GM18861 (cell line): ENCODE results near the gene AFAP1L2.

Experiments
- ATAC-seq: cut with Tn5 transposase; IDR thresholded peaks from one replicate; pipeline ENCODE4 v1.9.1; 2021; ENCODE audit not compliant: unreplicated experiment

Gene AFAP1L2

GRCh38 chr10:114404171-114405010 lies at the start of gene AFAP1L2:
Gene AFAP1L2 (minus strand): TSS chr10:114404502. CDS start chr10:114404455, 47 bp downstream.
- no peak for ATAC-seq

- ATAC-seq = no peak
Observed at GRCh38 chr10:114453576-114453975, 49.3 kb upstream of the AFAP1L2 start.

GRCh38 chr10:114448897-114449296 lies 44.6 kb upstream of the AFAP1L2 start:
- ATAC-seq = no peak

GRCh38 chr10:114445332-114445731 lies 41.0 kb upstream of the AFAP1L2 start:
- no peak for ATAC-seq

GRCh38 chr10:114444819-114445218 lies 40.5 kb upstream of the AFAP1L2 start:
- ATAC-seq = no peak

- ATAC-seq = no peak
Observed at GRCh38 chr10:114442091-114442630, 37.9 kb upstream of the AFAP1L2 start.

- no peak for ATAC-seq
Observed at GRCh38 chr10:114441107-114441506, 36.8 kb upstream of the AFAP1L2 start.

- ATAC-seq = no peak
Observed at GRCh38 chr10:114437473-114438292, 33.4 kb upstream of the AFAP1L2 start.

- no peak for ATAC-seq
Observed at GRCh38 chr10:114436941-114437340, 32.6 kb upstream of the AFAP1L2 start.

GRCh38 chr10:114432566-114433093 lies 28.3 kb upstream of the AFAP1L2 start:
- ATAC-seq = no peak

- ATAC-seq = no peak
Observed at GRCh38 chr10:114431414-114432135, 27.3 kb upstream of the AFAP1L2 start.

GRCh38 chr10:114430688-114431413 lies 26.5 kb upstream of the AFAP1L2 start:
- ATAC-seq = no peak

- no peak for ATAC-seq
Observed at GRCh38 chr10:114429581-114430335, 25.5 kb upstream of the AFAP1L2 start.

- no peak for ATAC-seq
Observed at GRCh38 chr10:114427124-114427852, 23.0 kb upstream of the AFAP1L2 start.

- no peak for ATAC-seq
Observed at GRCh38 chr10:114426476-114426875, 22.2 kb upstream of the AFAP1L2 start.

- no peak for ATAC-seq
Observed at GRCh38 chr10:114420811-114421485, 16.6 kb upstream of the AFAP1L2 start.

- ATAC-seq = no peak
Observed at GRCh38 chr10:114418109-114418508, 13.8 kb upstream of the AFAP1L2 start.
